GM23248 (cell line): ENCODE measurements around the gene KCNJ9. TPM values are rescaled to one million over a fixed set of nuclear protein-coding genes. Genes with fewer than 3 reads are reported as not detected.

Source experiments
- DNase-seq: peaks from one replicate; pipeline ENCODE4 v3.0.0-alpha.2; 2015
- H2AFZ ChIP-seq: fragments of 200-600 bp; sonication (generic); 2 replicates; pipeline ENCODE4 v1.6.1; 2016; ENCODE audit warnings: antibody characterized with exemption
- H3F3A ChIP-seq: fragments of 200-600 bp; sonication (generic); 2 replicates; pipeline ENCODE4 v1.6.1; 2016; ENCODE audit warnings: mild to moderate bottlenecking, antibody characterized with exemption, mixed run types; ENCODE audit not compliant: insufficient read depth
- H3K27ac ChIP-seq: fragments of 200-600 bp; sonication (generic); 2 replicates; pipeline ENCODE4 v1.5.1; 2016; ENCODE audit warnings: mild to moderate bottlenecking
- H3K27me3 ChIP-seq: fragments of 200-600 bp; sonication (generic); replicated peaks from 2 replicates; pipeline ENCODE4 v1.6.1; 2016; ENCODE audit warnings: mild to moderate bottlenecking; ENCODE audit not compliant: insufficient read depth
- H3K36me3 ChIP-seq: fragments of 200-600 bp; sonication (generic); 2 replicates; pipeline ENCODE4 v1.6.1; 2016; ENCODE audit warnings: low read depth, mild to moderate bottlenecking
- H3K4me1 ChIP-seq: fragments of 200-600 bp; sonication (generic); 2 replicates; pipeline ENCODE4 v1.6.1; 2016; ENCODE audit warnings: mild to moderate bottlenecking; ENCODE audit not compliant: insufficient read depth
- H3K4me2 ChIP-seq: fragments of 200-600 bp; sonication (generic); one replicate; pipeline ENCODE4 v1.6.1; 2016; ENCODE audit warnings: mild to moderate bottlenecking; ENCODE audit not compliant: unreplicated experiment
- H3K4me3 ChIP-seq: fragments of 200-600 bp; sonication (generic); 2 replicates; pipeline ENCODE4 v1.5.1; 2016; ENCODE audit warnings: mild to moderate bottlenecking
- H3K79me2 ChIP-seq: fragments of 200-600 bp; sonication (generic); 2 replicates; pipeline ENCODE4 v1.6.1; 2016; ENCODE audit warnings: mild to moderate bottlenecking; ENCODE audit not compliant: insufficient read depth
- H3K9ac ChIP-seq: fragments of 200-600 bp; sonication (generic); 2 replicates; pipeline ENCODE4 v1.6.1; 2016; ENCODE audit warnings: mild to moderate bottlenecking
- H3K9me2 ChIP-seq: fragments of 200-600 bp; sonication (generic); 2 replicates; pipeline ENCODE4 v1.6.1; 2016; ENCODE audit warnings: mixed run types, mild to moderate bottlenecking, moderate library complexity; ENCODE audit not compliant: insufficient read depth
- H3K9me3 ChIP-seq: fragments of 200-600 bp; sonication (generic); one replicate; pipeline ENCODE4 v1.6.1; 2017; ENCODE audit warnings: low read depth
- H4K20me1 ChIP-seq: fragments of 200-600 bp; sonication (generic); 2 replicates; pipeline ENCODE4 v1.6.0; 2016; ENCODE audit not compliant: insufficient read depth
- EZH2 ChIP-seq: fragments of 200-600 bp; sonication (generic); IDR thresholded peaks from 2 replicates; pipeline ENCODE4 v1.6.1; 2018; ENCODE audit warnings: antibody characterized with exemption, mild to moderate bottlenecking; ENCODE audit not compliant: insufficient read depth, poor library complexity, severe bottlenecking
- EZH2phosphoT487 ChIP-seq: fragments of 200-600 bp; sonication (generic); IDR thresholded peaks from 2 replicates; pipeline ENCODE4 v1.6.1; 2018; ENCODE audit warnings: antibody characterized with exemption, moderate library complexity, mild to moderate bottlenecking, low read depth; ENCODE audit not compliant: insufficient read depth
- WGBS, 2 experiments: methylation state at CpG; one replicate each; pipeline ENCODE4 v1.1.6; 2015 to 2017; ENCODE audit warnings: low lambda C conversion rate in 2 of 2, low coverage in 1 of 2; ENCODE audit errors: missing lambda C conversion rate in 2 of 2; 5-methylcytosine and 5-hydroxymethylcytosine counted together
- in situ Hi-C: fragments of 300-500 bp; cut with MboI; formaldehyde crosslinking; loops from 2 replicates; pipeline ENCODE4 v1.15.0; 2020
- polyA plus RNA-seq: library from polyadenylated mRNA; unstranded; fragments of >200 nt; fragmentation: Nextera tagmentation; extraction: Ambion mirVana; gene quantifications from 2 replicates; pipeline ENCODE4 v1.2.1, GENCODE V29; 2016
- total RNA-seq: library from RNA; depleted of rRNA; stranded (reverse); fragments of >200 nt; shearing (Covaris generic); gene quantifications from 2 replicates; pipeline ENCODE4 v1.2.3, GENCODE V29; 2014

Gene KCNJ9
- total and polyA plus RNA-seq, 2 experiments from 2014 or later, result not detected

DNA sequence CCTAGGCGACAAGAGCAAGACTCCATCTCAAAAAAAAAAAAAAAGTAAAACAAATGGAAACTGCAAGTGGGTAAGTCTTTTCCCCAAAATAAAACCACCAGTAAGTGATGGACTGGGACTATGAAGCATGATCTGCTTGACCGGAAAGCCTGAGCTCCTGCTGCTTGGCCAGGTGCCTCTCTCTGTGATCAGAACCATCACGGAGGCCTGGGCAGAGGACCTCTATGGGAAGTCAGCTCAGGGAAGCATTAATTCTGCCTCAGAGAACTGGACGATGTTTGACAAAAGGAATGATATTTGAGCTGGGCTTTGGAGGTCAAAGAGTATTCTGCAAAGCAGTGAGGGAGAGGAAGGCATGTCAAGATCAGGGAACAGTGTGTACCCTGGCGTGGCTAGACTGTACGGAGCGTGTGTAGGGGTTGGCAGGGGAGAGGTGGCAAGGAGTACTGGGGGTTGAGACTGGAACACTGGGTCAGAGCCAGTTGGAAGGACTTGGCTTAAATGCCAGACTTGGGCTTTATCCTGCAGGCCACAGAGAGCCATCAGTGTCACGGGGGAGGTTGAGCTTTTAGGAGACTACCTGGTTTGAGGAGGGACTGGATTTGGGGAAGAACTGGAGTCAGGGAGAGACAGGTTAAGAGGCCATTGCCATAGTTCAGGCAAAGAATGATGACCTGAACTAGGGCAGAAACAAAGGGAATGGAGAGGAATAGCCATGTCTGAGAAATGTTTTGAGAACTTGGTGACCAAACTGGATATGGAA lies 50.6 kb downstream of the KCNJ9 start:
- no peaks in the 10 kb centered on the region for H3F3A ChIP-seq
- TF ChIP-seq EZH2 (no peak), EZH2phosphoT487 (no peak)

DNA sequence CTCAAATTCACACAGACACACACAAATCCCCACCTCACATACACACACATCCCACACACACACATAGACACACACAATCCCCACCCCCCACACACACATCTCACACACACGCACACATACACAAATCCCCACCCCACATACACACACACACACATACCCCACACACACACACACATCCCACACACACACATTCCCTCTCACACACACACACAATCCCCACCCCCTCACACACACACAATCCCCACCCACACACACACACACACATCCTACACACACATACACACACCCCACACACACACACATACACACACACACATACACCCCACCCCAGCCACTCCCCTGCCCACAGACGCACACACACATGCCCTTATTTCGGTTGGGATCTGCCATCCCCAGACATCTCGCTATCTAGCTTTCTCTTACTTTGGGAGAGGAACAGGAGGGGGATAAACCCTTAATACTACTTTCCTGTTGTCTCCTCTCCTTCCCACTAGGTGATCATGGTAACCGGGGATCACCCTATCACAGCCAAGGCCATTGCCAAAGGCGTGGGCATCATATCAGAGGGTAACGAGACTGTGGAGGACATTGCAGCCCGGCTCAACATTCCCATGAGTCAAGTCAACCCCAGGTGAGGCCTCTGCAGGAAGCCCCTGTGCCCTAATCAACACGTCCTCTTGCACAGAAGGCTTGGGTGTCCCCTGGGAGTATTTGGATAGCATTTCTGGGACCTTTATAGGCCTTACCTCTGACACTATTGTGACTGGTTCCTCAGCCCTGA lies 52.8 kb downstream of the KCNJ9 start:
- no peak for TF ChIP-seq EZH2phosphoT487
- no peak for TF ChIP-seq EZH2
- Histone ChIP-seq H3K36me3 (no peaks in the 10 kb centered on the region), H3K27me3 (no peaks in the 10 kb centered on the region), H3K4me1 (no peaks in the 10 kb centered on the region), H3K4me2 (no peak overlapping the region), H3F3A (no peaks in the 10 kb centered on the region), H4K20me1 (no peaks in the 10 kb centered on the region), H3K79me2 (no peaks in the 10 kb centered on the region), H3K4me3 (no peak overlapping the region), H3K9ac (no peak overlapping the region), H2AFZ (no peak overlapping the region), H3K27ac (no peak overlapping the region), H3K9me2 (no peaks in the 10 kb centered on the region), H3K9me3 (no peaks in the 10 kb centered on the region)
- WGBS, 2 experiments, result 66 to 67% methylated on average over 8 to 9 of the region's 9 CpGs
- in situ Hi-C loops, result no loop called here
- no peak for DNase-seq

More for the DNA sequence above, 50.6 kb downstream of the KCNJ9 start:
- Histone ChIP-seq H3K4me1 (peaks cover 11% of the 10 kb centered on the region), H3K4me3 (no peak overlapping the region), H3K9me3 (no peaks in the 10 kb centered on the region), H3K27me3 (no peaks in the 10 kb centered on the region), H3K79me2 (no peaks in the 10 kb centered on the region), H3K9me2 (no peaks in the 10 kb centered on the region), H3K36me3 (no peaks in the 10 kb centered on the region), H3K9ac (no peak overlapping the region), H4K20me1 (no peaks in the 10 kb centered on the region), H3K27ac (no peak overlapping the region), H2AFZ (no peak overlapping the region), H3K4me2 (no peak overlapping the region)
- no peak for DNase-seq
- in situ Hi-C loops, result no loop called here
- WGBS, 2 experiments, result 25 to 36% methylated on average over 8 of the region's 8 CpGs

DNA sequence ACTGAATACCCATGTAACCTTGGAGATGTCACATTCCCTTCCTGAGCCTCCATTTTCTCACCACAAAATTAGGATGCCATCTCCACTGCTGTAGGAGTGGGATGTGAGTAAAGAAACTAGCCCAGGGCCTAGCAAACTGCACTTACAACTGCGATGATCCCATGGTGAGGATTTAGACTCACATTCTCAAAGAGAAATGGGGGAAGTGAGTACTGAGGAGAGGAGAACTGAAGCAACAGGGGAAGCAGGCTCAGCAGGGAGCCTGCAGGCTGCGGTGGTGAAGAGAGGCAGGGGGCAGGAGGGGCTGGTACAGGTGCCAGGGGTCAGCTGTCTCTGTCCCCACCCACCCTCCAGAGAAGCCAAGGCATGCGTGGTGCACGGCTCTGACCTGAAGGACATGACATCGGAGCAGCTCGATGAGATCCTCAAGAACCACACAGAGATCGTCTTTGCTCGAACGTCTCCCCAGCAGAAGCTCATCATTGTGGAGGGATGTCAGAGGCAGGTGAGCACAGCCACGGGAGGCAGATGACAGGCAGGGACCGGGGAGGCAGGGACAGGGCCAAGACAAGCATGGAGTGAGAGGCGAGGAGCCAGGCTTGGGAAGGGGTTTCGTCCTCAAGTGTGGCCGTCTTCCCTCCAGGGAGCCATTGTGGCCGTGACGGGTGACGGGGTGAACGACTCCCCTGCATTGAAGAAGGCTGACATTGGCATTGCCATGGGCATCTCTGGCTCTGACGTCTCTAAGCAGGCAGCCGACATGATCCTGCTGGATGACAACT lies 53.6 kb downstream of the KCNJ9 start:
- Histone ChIP-seq H2AFZ (no peak overlapping the region), H3K27ac (no peak overlapping the region), H3K36me3 (no peaks in the 10 kb centered on the region), H3K4me2 (no peak overlapping the region), H3K9ac (no peak overlapping the region), H3K4me1 (no peaks in the 10 kb centered on the region), H4K20me1 (no peaks in the 10 kb centered on the region), H3K79me2 (no peaks in the 10 kb centered on the region), H3F3A (no peaks in the 10 kb centered on the region), H3K27me3 (no peaks in the 10 kb centered on the region), H3K9me2 (no peaks in the 10 kb centered on the region), H3K9me3 (no peaks in the 10 kb centered on the region), H3K4me3 (no peak overlapping the region)
- TF ChIP-seq EZH2 (no peak), EZH2phosphoT487 (no peak)
- WGBS, 2 experiments, result 74 to 78% methylated on average over 20 of the region's 20 CpGs
- in situ Hi-C loops, result no loop called here
- DNase-seq, result no peak
